HG03432 (cell line): Measurements from ENCODE around the gene PIKFYVE.
"Not testable (repeated sequence)": the region's sequence is repeated elsewhere in the genome, so short reads cannot be mapped to it uniquely, and the experiment has no call there.

Source experiments
- ATAC-seq: cut with Tn5 transposase; IDR thresholded peaks from one replicate; pipeline ENCODE4 v1.9.1; 2021; ENCODE audit warnings: mild to moderate bottlenecking, moderate library complexity; ENCODE audit not compliant: unreplicated experiment

The PIKFYVE gene, protein sequence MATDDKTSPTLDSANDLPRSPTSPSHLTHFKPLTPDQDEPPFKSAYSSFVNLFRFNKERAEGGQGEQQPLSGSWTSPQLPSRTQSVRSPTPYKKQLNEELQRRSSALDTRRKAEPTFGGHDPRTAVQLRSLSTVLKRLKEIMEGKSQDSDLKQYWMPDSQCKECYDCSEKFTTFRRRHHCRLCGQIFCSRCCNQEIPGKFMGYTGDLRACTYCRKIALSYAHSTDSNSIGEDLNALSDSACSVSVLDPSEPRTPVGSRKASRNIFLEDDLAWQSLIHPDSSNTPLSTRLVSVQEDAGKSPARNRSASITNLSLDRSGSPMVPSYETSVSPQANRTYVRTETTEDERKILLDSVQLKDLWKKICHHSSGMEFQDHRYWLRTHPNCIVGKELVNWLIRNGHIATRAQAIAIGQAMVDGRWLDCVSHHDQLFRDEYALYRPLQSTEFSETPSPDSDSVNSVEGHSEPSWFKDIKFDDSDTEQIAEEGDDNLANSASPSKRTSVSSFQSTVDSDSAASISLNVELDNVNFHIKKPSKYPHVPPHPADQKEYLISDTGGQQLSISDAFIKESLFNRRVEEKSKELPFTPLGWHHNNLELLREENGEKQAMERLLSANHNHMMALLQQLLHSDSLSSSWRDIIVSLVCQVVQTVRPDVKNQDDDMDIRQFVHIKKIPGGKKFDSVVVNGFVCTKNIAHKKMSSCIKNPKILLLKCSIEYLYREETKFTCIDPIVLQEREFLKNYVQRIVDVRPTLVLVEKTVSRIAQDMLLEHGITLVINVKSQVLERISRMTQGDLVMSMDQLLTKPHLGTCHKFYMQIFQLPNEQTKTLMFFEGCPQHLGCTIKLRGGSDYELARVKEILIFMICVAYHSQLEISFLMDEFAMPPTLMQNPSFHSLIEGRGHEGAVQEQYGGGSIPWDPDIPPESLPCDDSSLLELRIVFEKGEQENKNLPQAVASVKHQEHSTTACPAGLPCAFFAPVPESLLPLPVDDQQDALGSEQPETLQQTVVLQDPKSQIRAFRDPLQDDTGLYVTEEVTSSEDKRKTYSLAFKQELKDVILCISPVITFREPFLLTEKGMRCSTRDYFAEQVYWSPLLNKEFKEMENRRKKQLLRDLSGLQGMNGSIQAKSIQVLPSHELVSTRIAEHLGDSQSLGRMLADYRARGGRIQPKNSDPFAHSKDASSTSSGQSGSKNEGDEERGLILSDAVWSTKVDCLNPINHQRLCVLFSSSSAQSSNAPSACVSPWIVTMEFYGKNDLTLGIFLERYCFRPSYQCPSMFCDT (N-terminal part only)

DNA sequence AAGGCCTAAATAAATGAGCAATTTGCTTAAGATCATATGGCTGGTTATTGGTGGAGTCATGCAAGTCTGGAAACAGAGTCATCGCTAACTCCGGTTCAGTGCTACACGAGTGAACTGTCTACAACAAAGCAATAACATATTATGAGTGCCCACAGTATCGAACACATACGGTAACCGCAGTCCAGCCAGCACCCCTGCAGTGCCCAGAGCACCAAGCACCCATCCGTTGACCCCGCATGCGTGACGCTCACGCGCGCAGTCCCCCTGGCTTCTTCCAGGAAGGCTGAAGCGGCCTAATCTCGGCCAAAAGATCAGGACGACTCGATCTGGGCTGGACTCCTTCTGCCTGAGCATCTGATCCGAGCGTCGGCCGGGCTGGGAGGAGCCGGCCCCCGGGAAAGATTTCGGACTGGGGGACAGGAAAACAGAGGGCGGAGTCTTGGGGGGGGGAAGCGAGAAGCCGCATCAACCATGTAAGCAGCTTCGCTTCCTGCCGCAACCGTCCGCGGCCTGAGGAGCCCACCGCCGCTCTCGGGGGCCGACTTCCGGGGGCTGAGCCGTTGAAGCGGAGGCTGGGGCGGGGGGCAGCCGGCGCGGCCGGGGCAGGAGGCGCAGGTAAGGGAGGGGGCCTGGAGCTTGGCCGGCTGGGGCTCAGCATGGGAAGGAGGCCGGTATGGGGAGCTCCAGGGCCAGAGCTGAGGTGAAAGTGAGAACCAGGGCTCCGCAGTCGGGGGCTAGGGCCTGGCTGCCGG is at the start of gene PIKFYVE:
Gene PIKFYVE, plus strand, starts transcription at position 455 of the 752 bp plus-strand sequence. CDS start 5,265 bp downstream, outside the sequence.
- ATAC-seq: peak; percentile 88

DNA sequence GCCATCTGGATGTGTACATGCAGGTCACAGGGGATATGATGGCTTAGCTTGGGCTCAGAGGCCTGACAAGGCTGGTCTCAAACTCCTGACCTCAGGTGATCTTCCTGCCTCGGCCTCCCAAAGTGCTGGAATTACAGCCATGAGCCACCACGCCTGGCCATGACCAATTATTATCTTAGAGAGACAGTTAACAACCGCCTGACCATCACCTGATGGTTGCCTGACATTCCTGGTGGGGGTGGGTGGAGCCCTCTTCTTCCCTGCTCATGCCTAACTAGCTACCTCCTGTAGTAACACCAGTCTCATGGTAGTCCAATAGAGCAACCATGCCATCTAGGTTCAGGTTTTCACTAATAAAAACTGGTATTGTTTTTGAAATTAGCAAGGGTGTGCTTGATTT is 44.2 kb upstream of the PIKFYVE start:
- ATAC-seq: not testable (repeated sequence)

DNA sequence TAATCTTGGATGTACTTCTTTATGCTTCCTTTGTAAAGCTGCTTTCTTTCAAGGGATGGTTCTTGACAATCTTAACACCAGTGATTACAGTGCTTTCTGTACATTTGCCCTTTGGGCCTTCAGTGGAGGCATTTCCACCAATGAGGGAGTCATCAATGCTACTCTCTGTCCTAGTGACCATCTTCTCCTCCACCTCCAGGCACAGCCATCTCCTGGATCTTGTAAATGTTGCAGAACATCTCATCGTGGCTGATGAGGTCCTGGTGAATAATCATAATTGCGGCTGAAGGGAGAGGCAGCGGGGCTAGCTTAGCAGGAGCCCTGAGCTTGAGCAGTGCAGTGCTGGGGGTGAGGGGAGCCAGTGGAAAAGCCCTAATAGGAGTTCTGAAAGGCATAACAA is 43.7 kb upstream of the PIKFYVE start:
- no peak for ATAC-seq

DNA sequence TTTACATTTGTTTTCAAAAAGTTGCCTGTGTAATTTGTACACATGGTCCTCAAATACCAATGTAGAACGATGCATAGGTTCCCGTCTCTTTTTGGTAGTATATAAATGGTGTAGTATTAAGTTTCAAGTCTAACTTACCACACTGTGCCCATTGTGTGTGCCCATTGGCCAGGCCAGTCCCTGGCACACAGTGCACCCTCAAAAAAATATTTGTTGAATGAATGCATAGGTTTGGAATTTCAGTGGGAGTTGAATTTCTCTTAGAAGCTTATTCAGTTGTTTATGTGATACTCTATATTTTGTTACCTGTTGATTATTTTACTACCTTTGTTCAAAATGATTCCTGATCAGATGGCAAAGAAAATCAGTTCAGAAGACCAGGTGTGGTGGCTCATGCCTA is 41.3 kb upstream of the PIKFYVE start:
- ATAC-seq: no peak

DNA sequence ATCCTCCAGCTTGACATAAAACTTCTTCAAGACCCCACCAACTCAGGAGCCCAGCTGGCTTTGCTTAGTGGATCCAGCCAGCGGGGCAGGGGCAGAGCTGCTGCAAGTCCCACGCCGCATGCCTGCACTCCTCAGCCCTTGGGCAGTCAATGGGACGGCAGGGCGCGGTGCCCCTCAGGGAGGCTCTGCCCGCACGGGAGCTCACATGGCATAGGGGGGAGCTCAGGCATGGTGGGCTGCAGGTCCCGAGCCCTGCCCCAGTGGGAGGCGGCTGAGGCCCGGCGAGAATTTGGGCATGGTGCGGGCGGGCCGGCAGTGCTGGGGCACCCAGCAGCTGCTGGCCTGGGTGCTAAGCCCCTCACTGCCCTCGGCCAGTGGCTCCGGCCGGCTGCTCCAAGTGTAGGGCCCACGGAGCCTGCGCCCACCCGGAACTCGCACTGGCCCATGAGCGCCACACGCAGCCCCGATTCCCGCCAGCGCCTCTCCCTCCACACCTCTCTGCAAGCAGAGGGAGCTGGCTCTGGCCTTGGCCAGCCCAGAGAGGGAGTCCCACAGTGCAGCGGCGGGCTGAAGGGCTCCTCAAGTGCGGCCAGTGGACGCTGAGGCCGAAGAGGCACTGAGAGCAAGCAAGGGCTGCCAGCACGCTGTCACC is 38.3 kb upstream of the PIKFYVE start:
- no peak for ATAC-seq

DNA sequence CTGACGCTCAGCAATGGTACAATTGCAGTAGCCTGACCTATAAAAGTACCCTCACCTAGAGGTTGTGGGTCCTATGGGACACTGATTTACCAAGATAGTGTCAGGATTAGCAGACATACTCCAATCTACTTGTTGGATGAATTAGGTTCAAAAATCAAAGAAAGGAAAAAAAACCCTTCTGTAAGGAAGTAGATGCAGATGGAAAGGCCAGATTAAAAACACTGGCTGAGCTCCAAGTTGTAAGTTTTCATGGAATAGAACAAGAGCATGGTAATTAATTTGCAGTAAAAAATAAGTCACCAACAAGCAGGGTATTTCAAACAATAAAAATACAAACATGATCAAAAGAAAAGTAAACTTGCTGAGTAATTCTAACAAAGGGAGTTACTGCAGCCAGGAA is 37.6 kb upstream of the PIKFYVE start:
- no peak for ATAC-seq

DNA sequence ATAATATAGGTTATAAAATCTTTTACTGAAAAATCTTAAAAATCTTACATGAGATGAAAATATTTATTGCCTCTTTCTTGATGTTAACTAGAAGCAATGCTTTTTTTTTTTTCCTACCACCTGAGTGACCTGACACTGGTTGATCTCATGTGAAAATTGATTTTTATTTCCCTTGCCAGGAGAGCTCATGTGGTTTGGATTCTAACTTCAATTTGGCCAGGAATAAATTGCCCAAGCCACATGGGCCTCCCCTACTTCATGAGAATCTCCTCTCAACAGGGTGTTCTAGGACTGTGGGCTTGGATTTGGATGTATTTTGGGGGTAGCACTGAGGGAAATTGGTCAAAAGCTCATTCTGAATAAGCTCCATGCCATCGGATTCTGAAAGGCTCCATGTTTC is 31.3 kb upstream of the PIKFYVE start:
- no peak for ATAC-seq

DNA sequence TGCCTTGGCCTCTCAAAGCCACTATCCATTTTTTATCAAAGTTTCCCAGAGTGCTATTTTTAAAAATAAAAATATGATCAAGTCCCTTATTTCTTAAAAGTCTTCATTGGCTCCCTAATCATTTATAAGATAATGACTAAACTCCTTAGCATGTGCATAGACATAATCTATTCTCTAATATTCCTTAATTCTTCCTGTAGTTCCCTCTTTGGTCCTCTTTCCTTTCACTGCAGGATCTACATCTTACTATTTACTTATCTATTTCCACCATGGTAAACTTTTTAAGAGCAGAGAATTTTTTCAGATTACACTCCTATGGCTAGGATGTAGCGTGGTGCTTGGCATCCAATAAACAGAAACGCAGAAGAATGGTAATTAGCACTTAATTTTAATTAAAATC is 30.2 kb upstream of the PIKFYVE start:
- ATAC-seq: no peak

DNA sequence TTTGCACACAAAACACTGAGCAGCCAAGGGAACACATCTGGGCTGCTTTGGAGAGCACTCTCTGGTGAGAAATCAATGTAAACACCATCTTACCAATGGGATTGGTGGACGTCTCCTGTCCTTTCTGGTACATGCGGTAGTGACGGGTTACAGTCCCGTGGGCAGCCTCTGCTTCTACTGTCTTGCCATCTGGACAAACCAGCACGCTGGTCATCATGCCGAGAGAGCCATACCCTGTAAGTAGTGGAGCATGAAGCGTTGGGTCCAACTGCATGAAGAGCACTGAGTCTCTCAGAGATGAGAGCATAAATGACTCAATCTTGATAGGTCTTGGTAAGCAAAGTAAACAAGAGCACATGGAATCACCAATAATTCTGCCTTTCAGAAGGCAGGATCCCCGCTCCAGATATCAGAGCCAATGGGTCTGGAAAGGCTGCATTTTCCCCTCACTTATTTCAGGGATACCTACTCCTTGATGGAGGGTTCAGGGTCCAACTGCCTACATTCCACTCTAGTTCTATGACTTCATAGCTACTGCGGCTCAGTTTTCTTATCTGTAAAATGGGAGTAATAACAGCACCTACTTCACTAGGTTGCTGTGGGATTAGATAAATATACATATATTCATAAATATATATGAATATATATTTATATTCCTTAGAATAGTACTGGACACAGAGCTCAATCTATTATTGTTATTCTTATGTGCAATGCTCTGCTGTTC is 26.1 kb upstream of the PIKFYVE start:
- no peak for ATAC-seq

DNA sequence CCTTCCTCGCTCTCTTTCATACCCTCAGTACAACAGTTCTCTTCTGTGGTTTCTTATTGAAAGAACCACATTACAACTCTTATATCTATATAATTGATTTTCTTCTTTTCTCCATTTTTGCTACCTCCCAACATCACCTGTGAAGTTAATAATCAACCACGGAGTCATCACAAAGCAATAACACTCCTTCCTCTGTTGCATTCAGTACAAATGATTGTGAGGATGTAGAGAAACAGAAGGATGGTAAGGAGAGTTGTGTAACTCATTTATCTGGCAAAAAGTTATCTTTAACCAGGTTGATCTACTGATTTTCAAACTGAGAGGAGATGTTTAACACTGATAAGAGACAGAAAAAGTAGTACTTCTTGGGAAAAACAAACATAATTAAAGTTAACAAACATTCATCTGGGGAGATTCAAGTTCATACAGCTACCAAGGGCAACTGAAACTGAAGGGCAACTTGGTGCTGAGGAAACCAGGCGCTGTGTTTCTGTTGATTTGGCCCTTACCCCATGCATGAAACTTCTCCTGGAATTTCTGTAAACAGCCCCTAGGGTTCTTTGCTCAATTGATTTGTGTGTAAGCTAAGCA is 25.3 kb upstream of the PIKFYVE start:
- ATAC-seq: no peak

DNA sequence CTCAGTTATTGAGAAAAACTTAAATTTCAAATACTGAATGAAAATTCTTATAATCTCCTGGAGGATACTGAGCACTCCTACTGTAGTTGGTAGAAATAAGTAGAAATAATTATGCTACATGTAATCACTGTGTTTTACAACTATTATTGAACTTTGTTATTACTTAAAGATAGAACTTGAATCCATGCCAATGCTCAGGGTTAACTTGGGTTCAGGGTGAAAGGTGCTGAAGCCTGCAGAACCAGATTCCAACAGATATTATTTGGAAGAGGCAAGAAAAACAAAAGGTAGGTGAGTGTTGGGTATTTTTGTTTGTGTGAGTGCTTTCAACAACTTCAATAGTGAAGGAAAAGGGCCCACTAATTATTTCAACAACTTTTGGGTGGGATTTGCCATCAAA is 21.6 kb upstream of the PIKFYVE start:
- no peak for ATAC-seq

DNA sequence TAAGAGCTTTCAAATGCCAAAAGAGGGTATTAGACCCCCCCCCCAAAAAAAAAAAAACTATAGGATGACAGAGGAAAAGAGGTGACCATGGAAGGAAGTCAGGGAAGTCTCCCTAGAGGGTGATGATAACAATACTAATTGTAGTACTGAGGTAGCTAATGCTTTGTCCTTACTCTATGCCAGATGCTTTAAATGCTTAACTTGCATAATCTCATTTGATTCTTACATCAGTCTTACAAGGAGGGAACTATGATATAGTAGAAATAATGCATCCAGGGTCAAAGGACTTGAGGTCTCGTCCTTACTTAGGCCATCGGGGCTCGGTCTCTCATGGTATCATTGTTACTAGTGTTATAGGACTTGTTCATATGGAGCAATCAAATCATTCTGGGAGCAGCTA is 20.3 kb upstream of the PIKFYVE start:
- no peak for ATAC-seq

DNA sequence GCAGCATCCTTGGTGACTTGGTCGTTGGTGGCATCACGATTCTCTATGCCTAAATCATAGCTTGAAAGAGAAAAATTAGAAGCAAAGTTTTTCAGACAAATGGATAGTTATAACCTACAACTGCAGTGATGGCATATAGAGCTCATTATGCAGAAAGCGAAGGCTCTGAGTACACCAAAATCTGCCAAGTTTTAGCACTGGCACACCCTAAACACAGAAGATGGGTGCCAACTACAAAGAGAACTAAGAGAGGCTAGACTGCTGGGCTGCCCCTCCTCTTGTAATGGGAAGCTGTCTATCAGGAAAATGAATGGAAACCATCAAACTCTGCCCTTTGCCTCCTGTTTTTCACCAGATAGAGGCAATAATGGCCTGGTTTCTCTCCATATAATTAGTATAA is 17.5 kb upstream of the PIKFYVE start:
- no peak for ATAC-seq

DNA sequence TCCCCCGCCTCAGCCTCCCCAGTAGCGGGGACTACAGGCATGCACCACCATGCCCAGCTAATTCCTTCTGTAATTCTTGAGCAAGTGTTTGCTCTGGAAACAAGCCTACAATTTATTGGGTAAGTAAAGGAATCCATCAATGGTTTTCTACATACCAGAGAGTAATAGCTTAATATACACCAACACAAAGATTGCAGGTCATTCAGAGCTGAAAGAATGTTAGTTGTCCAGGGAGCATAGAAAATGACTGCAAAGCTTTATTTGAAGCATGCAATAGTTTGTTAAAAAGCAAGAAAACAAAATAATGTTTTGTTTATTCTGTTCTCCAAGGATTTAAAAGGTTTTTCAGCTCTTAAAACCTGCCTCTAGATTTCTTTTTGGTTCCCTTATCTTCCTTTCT is 16.8 kb upstream of the PIKFYVE start:
- no peak for ATAC-seq

DNA sequence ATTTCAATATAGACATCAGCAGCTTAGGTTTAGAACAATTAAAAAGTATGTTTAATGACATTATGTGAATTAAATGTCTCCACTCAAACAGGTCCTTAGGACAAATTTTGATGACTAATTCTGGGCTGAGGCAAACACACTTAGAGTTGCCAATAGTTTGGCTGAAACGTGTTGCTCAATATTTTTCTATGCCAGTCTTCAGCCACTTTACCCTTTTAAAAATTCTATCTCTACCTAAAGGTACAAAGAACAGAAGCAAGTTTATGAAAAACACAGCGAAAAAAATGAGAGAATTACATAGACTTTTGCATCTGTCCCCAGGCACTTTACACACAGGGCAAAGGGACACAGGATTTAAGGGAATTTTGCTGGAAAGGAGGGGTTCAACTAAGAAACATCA is 15.7 kb upstream of the PIKFYVE start:
- ATAC-seq: no peak

DNA sequence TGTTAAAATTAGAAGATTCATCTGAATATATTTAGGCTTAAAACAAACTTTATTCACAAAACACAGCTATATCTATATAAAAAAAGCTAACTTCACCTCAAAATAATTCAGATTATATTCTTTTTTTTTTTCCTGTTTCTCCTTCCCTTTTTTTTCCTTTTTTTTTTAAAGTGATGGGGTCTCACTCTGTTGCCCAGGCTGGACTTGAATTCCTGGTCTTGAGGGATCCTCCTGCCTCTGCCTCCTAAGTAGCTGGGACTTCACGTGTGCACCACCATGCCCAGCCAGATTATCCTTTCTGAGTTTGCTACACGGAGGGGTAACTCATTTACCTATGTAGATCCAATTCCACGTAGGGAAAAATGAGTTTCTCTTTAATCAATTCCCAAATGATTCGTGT is 15.0 kb upstream of the PIKFYVE start:
- ATAC-seq: no peak

DNA sequence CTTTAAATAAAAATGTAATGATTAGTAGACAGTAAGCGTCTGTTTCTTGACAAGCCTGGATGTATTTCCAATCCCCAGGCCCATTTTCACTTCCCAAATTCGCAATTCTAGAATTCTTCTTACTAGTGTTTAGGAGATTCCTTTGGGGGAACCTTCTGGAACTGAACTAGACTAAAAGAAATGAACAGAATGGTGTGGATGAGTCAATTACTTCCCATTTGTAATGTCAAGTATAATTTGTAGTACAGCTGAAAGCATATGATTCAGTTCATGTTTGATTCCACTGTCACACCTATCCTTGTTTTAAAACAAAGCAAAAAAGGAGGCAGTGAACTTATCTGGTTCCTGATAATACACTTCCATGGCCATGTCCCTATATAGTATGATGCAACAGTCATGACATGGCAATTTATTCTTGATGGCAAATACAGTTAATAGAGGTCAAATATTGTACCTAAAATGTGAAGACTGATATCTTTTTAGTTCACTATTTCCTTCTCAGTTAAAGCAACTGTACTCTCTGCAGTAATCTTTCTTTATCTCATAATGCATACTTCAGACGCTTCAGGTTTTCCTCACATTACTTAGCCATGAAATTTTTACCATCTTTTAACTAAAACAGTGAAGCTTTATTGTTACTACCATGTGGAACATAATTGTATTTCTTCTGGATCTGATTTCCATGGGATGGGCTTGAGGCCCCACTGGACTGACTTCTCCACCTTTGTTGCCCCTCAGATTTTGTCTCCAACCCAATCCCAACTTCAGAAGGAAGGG is 13.2 kb upstream of the PIKFYVE start:
- no peak for ATAC-seq

DNA sequence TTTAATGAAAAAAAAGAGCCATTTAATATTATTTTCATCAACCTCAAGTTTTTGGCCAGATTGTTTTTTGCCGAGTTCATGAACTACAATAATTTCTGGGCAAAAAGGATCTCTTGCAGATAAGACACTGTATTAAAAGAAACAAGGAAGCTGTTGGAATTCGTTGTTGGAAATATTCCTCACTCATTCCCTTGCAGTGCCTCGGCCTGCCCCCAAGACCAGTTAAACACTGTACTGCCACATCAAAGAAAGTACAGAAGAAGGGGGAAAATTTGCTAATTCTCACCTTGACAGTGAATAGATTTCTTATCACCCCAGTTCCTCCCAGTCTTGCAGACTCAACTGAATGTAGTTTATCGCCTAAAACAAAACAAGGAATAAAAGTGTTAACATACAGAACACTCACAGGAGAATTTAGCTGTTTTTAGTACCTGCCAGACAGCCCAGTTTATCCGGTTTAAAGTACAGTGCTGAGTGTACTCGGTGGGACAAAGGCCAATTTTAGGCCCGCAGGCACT is 12.4 kb upstream of the PIKFYVE start:
- ATAC-seq: no peak
